GM23338 (cell line): ENCODE results near the gene NBAS. TPM values are rescaled to one million over a fixed set of nuclear protein-coding genes. Genes with fewer than 3 reads are reported as not detected.

Experiments
- ATAC-seq: fragments of 200-7000 bp; cut with Tn5 transposase; 3 replicates; pipeline ENCODE4 v1.9.1; 2020
- DNase-seq: peaks from one replicate; pipeline ENCODE4 v3.0.0-alpha.2; 2015; ENCODE audit warnings: low spot score
- H2AFZ ChIP-seq: fragments of 200-600 bp; sonication (generic); 2 replicates; pipeline ENCODE4 v1.8.0; 2016; ENCODE audit warnings: antibody characterized with exemption, mild to moderate bottlenecking, moderate library complexity
- H3F3A ChIP-seq: fragments of 200-600 bp; sonication (generic); replicated peaks from 2 replicates; pipeline ENCODE4 v1.8.0; 2017; ENCODE audit warnings: antibody characterized with exemption, mixed run types, low read depth
- H3K27ac ChIP-seq: fragments of 200-600 bp; sonication (generic); 2 replicates; pipeline ENCODE4 v1.6.1; 2016; ENCODE audit warnings: low read depth
- H3K27me3 ChIP-seq: fragments of 200-600 bp; sonication (generic); 2 replicates; pipeline ENCODE4 v1.8.0; 2016; ENCODE audit warnings: mild to moderate bottlenecking, mixed run types, moderate library complexity; ENCODE audit not compliant: insufficient read depth
- H3K36me3 ChIP-seq: fragments of 200-600 bp; sonication (generic); 2 replicates; pipeline ENCODE4 v1.8.0; 2016; ENCODE audit warnings: mild to moderate bottlenecking; ENCODE audit not compliant: insufficient read depth
- H3K4me1 ChIP-seq: fragments of 200-600 bp; sonication (generic); 2 replicates; pipeline ENCODE4 v1.8.0; 2016; ENCODE audit warnings: mild to moderate bottlenecking, moderate library complexity; ENCODE audit not compliant: insufficient read depth
- H3K4me2 ChIP-seq: fragments of 200-600 bp; sonication (generic); 2 replicates; pipeline ENCODE4 v1.7.1; 2017; ENCODE audit warnings: mixed run types
- H3K4me3 ChIP-seq: fragments of 200-600 bp; sonication (generic); 2 replicates; pipeline ENCODE4 v1.6.1; 2016; ENCODE audit warnings: mixed run types
- H3K79me2 ChIP-seq: fragments of 200-600 bp; sonication (generic); replicated peaks from 2 replicates; pipeline ENCODE4 v1.8.0; 2017; ENCODE audit warnings: mild to moderate bottlenecking; ENCODE audit not compliant: insufficient read depth
- H3K9me2 ChIP-seq: fragments of 200-600 bp; sonication (generic); 2 replicates; pipeline ENCODE4 v1.8.0; 2017; ENCODE audit not compliant: insufficient read depth
- H4K20me1 ChIP-seq: fragments of 200-600 bp; sonication (generic); replicated peaks from 2 replicates; pipeline ENCODE4 v1.8.0; 2017; ENCODE audit warnings: mild to moderate bottlenecking; ENCODE audit not compliant: insufficient read depth
- H3K27ac Mint-ChIP-seq: 2 replicates; pipeline ENCODE4 v1.8.0; 2020; ENCODE audit warnings: inconsistent platforms, mild to moderate bottlenecking, moderate library complexity, mixed read lengths
- H3K27me3 Mint-ChIP-seq: 3 replicates; pipeline ENCODE4 v1.8.0; 2022; ENCODE audit warnings: low read depth, mild to moderate bottlenecking, moderate library complexity, mixed read lengths, inconsistent platforms; ENCODE audit not compliant: insufficient read depth, poor library complexity
- H3K36me3 Mint-ChIP-seq: 3 replicates; pipeline ENCODE4 v1.8.0; 2021; ENCODE audit warnings: low read depth, mild to moderate bottlenecking, inconsistent platforms, moderate library complexity, mixed read lengths
- H3K4me1 Mint-ChIP-seq: 3 replicates; pipeline ENCODE4 v1.8.0; 2020; ENCODE audit warnings: mild to moderate bottlenecking, inconsistent platforms, mixed read lengths
- H3K4me3 Mint-ChIP-seq: 3 replicates; pipeline ENCODE4 v1.8.0; 2021; ENCODE audit warnings: moderate library complexity, mild to moderate bottlenecking, inconsistent platforms, mixed read lengths
- H3K9me3 Mint-ChIP-seq: 3 replicates; pipeline ENCODE4 v1.8.0; 2020; ENCODE audit warnings: moderate library complexity, mild to moderate bottlenecking, inconsistent platforms, mixed read lengths
- EZH2 ChIP-seq: fragments of 200-600 bp; sonication (generic); IDR thresholded peaks from one replicate; pipeline ENCODE4 v1.8.0; 2017; ENCODE audit warnings: antibody characterized with exemption, mild to moderate bottlenecking, low read depth; ENCODE audit not compliant: unreplicated experiment
- EZH2phosphoT487 ChIP-seq: fragments of 200-600 bp; sonication (generic); IDR thresholded peaks from one replicate; pipeline ENCODE4 v1.8.1; 2018; ENCODE audit warnings: antibody characterized with exemption; ENCODE audit not compliant: unreplicated experiment
- JUNB ChIP-seq: IDR thresholded peaks from one replicate; pipeline ENCODE4 v1.6.1; 2016; ENCODE audit warnings: antibody characterized with exemption; ENCODE audit not compliant: unreplicated experiment
- NANOG ChIP-seq: IDR thresholded peaks from 2 replicates; pipeline ENCODE4 v1.6.1; 2016; ENCODE audit warnings: antibody characterized with exemption, borderline replicate concordance
- POLR2AphosphoS5 ChIP-seq: IDR thresholded peaks from 2 replicates; pipeline ENCODE4 v1.6.1; 2016; ENCODE audit warnings: antibody characterized with exemption, low read depth
- polyA plus RNA-seq: library from polyadenylated mRNA; unstranded; fragments of >200 nt; fragmentation: Nextera tagmentation; extraction: Ambion mirVana; gene quantifications from 2 replicates; pipeline ENCODE4 v1.2.1, GENCODE V29; 2016
- total RNA-seq: library from RNA; depleted of rRNA; stranded (reverse); fragments of >200 nt; shearing (Covaris generic); gene quantifications from 2 replicates; pipeline ENCODE4 v1.2.3, GENCODE V29; 2014
- TF ChIP-seq, protein P1 (sequence below), 2 experiments: fragments of 200-600 bp in 1 of 2; sonication (generic) in 1 of 2; conservative IDR thresholded peaks; 2 replicates each; pipeline versions ENCODE4 v1.5.1 to v1.6.1; 2016 to 2017; ENCODE audit warnings: antibody characterized with exemption in 2 of 2, low read depth in 2 of 2, mild to moderate bottlenecking in 2 of 2, moderate library complexity in 1 of 2
- TF ChIP-seq, protein P2 (sequence below): fragments of 250-450 bp; sonication (Bioruptor Pico); IDR thresholded peaks from 2 replicates; pipeline ENCODE4 v1.5.0; 2020; ENCODE audit warnings: mild to moderate bottlenecking, moderate library complexity
- TF ChIP-seq, protein P3 (sequence below): IDR thresholded peaks from 2 replicates; pipeline ENCODE4 v1.6.1; 2016; ENCODE audit warnings: antibody characterized with exemption

NBAS gene
- total and polyA plus RNA-seq, 2 experiments from 2014 or later, result 24.8 to 38.9 TPM

DNA sequence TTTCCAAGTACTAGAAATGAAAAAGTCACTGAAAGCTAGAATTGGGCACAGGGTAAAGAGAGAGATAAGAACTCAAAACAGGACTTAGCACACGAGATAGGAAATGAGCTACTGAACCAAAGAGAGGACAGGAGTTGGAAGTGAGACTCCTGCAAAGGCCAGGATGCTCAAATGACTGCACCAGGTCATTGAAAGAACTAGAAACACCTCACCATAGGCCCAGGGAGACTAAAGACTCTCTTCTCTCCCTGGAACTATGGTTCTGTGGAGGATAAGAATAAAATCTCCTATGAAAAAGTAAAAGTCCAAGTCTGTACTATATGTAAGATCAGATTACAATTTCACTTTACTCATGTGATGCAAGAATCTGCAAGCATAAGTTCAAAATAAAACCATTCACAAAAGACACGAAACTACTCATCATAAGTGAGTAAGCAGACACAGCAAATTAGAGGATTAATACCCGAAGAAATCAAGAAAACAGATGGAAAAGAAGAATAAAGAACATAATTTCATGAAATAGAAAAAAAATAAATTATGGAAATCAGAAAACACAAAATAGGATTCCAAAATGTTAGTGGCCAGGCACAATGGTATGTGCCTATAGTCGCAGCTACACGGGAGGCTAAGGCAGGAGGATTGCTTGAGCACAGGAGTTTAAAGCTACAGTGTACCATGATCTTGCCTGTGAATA is 6.5 kb downstream of the NBAS start:
- Mint-ChIP-seq H3K27ac (no peak overlapping the region), H3K27me3 (no peaks in the 10 kb centered on the region), H3K36me3 (0 out of 3 replicates have a peak, but pooled peaks cover 3% of the 10 kb centered on the region), H3K4me1 (peaks cover 3% of the 10 kb centered on the region; the same call in 2 of the 3 replicates), H3K9me3 (no peaks in the 10 kb centered on the region), H3K4me3 (no peak overlapping the region)
- Histone ChIP-seq H3K79me2 (peaks cover 13% of the 10 kb centered on the region), H3K9me2 (no peaks in the 10 kb centered on the region), H2AFZ (no peak overlapping the region), H3K4me2 (no peak overlapping the region), H3F3A (no peaks in the 10 kb centered on the region), H4K20me1 (no peaks in the 10 kb centered on the region), H3K4me1 (peaks cover 2% of the 10 kb centered on the region; the same call in 1 of the 2 replicates), H3K27me3 (no peaks in the 10 kb centered on the region), H3K4me3 (no peak overlapping the region), H3K27ac (no peak overlapping the region), H3K36me3 (peaks cover 4% of the 10 kb centered on the region)
- ATAC-seq, result no peak
- TF ChIP-seq EZH2phosphoT487 (no peak), POLR2AphosphoS5 (no peak)
- no peak for DNase-seq

DNA sequence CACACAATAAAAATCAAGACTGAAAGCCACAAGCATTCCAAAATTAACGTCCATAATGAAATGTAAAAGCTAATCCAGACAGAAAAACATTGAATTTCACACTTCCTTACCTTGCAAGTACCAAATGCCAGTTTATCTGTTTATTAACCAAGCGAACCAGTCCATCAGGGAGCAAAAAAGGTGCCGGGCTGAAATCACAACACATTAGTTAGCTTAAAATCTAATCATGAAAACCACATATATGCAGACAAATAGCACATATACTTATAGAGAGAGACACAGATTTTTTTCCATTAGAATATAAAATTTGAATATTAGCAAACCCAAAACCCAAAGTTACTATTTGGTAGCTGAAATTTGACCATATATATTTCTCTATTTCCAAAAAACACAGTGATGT is 7.2 kb downstream of the NBAS start:
- Mint-ChIP-seq H3K27ac (no peak overlapping the region), H3K27me3 (no peaks in the 10 kb centered on the region), H3K4me3 (no peak overlapping the region), H3K4me1 (no peaks in the 10 kb centered on the region), H3K36me3 (0 out of 3 replicates have a peak, but pooled peaks cover 3% of the 10 kb centered on the region), H3K9me3 (no peaks in the 10 kb centered on the region)
- Histone ChIP-seq H3K4me2 (no peak overlapping the region), H2AFZ (no peak overlapping the region), H3K4me1 (no peaks in the 10 kb centered on the region), H3K27ac (no peak overlapping the region), H3K36me3 (peaks cover 4% of the 10 kb centered on the region), H3K9me2 (no peaks in the 10 kb centered on the region), H3F3A (no peaks in the 10 kb centered on the region), H4K20me1 (no peaks in the 10 kb centered on the region), H3K79me2 (peaks cover 6% of the 10 kb centered on the region), H3K27me3 (no peaks in the 10 kb centered on the region), H3K4me3 (no peak overlapping the region)
- TF ChIP-seq EZH2, result no peak
- no peak for TF ChIP-seq NANOG
- TF ChIP-seq, protein P1, sequence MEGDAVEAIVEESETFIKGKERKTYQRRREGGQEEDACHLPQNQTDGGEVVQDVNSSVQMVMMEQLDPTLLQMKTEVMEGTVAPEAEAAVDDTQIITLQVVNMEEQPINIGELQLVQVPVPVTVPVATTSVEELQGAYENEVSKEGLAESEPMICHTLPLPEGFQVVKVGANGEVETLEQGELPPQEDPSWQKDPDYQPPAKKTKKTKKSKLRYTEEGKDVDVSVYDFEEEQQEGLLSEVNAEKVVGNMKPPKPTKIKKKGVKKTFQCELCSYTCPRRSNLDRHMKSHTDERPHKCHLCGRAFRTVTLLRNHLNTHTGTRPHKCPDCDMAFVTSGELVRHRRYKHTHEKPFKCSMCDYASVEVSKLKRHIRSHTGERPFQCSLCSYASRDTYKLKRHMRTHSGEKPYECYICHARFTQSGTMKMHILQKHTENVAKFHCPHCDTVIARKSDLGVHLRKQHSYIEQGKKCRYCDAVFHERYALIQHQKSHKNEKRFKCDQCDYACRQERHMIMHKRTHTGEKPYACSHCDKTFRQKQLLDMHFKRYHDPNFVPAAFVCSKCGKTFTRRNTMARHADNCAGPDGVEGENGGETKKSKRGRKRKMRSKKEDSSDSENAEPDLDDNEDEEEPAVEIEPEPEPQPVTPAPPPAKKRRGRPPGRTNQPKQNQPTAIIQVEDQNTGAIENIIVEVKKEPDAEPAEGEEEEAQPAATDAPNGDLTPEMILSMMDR (conservative IDR thresholded peaks at IDR 0.05; ENCODE audit: low read depth in 2 of 2), result no peak
- TF ChIP-seq, protein P2, sequence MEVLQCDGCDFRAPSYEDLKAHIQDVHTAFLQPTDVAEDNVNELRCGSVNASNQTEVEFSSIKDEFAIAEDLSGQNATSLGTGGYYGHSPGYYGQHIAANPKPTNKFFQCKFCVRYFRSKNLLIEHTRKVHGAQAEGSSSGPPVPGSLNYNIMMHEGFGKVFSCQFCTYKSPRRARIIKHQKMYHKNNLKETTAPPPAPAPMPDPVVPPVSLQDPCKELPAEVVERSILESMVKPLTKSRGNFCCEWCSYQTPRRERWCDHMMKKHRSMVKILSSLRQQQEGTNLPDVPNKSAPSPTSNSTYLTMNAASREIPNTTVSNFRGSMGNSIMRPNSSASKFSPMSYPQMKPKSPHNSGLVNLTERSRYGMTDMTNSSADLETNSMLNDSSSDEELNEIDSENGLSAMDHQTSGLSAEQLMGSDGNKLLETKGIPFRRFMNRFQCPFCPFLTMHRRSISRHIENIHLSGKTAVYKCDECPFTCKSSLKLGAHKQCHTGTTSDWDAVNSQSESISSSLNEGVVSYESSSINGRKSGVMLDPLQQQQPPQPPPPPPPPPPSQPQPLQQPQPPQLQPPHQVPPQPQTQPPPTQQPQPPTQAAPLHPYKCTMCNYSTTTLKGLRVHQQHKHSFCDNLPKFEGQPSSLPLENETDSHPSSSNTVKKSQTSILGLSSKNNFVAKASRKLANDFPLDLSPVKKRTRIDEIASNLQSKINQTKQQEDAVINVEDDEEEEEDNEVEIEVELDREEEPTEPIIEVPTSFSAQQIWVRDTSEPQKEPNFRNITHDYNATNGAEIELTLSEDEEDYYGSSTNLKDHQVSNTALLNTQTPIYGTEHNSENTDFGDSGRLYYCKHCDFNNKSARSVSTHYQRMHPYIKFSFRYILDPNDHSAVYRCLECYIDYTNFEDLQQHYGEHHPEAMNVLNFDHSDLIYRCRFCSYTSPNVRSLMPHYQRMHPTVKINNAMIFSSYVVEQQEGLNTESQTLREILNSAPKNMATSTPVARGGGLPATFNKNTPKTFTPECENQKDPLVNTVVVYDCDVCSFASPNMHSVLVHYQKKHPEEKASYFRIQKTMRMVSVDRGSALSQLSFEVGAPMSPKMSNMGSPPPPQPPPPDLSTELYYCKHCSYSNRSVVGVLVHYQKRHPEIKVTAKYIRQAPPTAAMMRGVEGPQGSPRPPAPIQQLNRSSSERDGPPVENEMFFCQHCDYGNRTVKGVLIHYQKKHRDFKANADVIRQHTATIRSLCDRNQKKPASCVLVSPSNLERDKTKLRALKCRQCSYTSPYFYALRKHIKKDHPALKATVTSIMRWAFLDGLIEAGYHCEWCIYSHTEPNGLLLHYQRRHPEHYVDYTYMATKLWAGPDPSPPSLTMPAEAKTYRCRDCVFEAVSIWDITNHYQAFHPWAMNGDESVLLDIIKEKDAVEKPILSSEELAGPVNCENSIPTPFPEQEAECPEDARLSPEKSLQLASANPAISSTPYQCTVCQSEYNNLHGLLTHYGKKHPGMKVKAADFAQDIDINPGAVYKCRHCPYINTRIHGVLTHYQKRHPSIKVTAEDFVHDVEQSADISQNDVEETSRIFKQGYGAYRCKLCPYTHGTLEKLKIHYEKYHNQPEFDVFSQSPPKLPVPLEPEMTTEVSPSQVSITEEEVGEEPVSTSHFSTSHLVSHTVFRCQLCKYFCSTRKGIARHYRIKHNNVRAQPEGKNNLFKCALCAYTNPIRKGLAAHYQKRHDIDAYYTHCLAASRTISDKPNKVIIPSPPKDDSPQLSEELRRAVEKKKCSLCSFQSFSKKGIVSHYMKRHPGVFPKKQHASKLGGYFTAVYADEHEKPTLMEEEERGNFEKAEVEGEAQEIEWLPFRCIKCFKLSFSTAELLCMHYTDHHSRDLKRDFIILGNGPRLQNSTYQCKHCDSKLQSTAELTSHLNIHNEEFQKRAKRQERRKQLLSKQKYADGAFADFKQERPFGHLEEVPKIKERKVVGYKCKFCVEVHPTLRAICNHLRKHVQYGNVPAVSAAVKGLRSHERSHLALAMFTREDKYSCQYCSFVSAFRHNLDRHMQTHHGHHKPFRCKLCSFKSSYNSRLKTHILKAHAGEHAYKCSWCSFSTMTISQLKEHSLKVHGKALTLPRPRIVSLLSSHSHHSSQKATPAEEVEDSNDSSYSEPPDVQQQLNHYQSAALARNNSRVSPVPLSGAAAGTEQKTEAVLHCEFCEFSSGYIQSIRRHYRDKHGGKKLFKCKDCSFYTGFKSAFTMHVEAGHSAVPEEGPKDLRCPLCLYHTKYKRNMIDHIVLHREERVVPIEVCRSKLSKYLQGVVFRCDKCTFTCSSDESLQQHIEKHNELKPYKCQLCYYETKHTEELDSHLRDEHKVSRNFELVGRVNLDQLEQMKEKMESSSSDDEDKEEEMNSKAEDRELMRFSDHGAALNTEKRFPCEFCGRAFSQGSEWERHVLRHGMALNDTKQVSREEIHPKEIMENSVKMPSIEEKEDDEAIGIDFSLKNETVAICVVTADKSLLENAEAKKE (CRISPR knock-in tag), result no peak
- TF ChIP-seq, protein P3, sequence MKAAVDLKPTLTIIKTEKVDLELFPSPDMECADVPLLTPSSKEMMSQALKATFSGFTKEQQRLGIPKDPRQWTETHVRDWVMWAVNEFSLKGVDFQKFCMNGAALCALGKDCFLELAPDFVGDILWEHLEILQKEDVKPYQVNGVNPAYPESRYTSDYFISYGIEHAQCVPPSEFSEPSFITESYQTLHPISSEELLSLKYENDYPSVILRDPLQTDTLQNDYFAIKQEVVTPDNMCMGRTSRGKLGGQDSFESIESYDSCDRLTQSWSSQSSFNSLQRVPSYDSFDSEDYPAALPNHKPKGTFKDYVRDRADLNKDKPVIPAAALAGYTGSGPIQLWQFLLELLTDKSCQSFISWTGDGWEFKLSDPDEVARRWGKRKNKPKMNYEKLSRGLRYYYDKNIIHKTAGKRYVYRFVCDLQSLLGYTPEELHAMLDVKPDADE, result no peak
- no peak for TF ChIP-seq JUNB
- no peak for ATAC-seq
- DNase-seq, result no peak
